A204.1 (cell line): ENCODE results near the gene TRPM5.

ENCODE experiments used
- FAIRE-seq: peaks from 2 replicates; lab custom pipeline; 2012; peaks lifted over from hg19 to GRCh38; lab: Jason Lieb, UNC

TRPM5 gene

DNA sequence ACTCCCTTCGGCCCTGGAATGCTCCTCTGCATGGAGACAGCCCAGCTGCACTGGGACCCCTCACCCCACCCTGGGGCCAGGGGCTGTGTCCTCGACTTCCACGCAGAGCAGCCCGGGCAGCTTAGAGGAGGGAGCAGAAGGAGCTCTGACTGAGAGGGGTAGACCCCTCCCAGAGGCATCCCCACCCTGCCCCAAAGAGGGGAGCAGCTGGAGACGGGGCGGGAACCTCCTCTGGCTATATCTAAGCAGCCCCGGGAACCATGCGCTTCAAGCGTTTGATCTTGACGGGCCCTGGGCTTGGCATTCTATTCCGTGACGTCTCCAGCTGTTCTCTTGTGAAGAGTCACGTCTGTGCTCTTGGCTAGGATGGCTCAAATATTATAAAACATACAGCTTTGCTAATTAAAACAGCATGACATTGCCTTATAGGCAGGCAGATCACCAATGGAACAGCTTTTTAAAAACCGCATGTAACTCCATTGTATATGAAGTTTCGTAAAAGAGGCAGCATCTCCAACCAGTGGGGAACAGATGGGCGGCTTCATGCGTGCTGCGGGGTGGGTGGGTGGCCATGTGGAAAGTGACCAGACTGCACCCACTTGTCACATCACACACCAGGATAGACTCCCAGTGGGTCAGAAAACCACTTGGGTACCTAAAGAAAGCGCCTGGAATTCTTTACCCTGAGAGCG is 8.2 kb upstream of the TRPM5 start:
- no peak for FAIRE-seq

GRCh38 chr11:2451916-2452315 is 7.6 kb upstream of the TRPM5 start:
- no peak for FAIRE-seq

- no peak for FAIRE-seq
Measured at GRCh38 chr11:2451336-2451735, 7.0 kb upstream of the TRPM5 start.

DNA sequence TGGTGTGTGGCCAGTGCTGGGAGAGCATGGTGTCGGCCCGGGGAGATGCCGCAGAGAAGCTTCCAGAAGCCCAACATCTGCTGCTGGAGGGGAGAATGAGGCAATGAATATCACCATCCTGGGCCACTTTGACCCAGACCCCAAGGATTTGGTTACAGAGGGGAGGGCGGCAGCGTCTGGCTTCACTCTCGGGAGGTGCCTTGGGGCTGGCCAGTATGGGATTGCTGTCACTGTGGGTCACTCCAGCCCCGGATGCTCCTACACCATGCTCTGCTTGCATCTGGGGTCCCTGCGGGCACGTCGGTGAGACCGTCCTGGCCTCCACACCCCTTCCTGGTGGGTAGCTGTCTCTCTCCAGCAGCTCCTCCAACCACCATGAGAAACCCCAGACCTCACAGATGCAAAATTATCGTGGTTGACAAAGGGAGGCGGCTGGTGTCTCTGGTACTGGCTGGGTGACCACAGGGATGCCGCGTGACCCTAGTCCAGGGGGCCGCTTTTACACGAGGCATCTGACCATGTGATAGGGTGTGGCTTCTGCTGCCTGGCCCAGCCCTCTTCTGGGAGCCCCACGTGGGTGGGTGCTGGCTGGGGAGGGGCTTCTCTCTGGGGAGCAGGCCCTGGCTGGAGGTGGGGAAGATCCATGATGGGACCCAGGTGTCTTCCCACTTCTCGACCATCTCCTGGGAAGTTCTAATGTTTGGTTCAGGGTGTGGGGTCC is 6.2 kb upstream of the TRPM5 start:
- no peak for FAIRE-seq

GRCh38 chr11:2449548-2450320 is 5.4 kb upstream of the TRPM5 start:
- FAIRE-seq, result no peak

DNA sequence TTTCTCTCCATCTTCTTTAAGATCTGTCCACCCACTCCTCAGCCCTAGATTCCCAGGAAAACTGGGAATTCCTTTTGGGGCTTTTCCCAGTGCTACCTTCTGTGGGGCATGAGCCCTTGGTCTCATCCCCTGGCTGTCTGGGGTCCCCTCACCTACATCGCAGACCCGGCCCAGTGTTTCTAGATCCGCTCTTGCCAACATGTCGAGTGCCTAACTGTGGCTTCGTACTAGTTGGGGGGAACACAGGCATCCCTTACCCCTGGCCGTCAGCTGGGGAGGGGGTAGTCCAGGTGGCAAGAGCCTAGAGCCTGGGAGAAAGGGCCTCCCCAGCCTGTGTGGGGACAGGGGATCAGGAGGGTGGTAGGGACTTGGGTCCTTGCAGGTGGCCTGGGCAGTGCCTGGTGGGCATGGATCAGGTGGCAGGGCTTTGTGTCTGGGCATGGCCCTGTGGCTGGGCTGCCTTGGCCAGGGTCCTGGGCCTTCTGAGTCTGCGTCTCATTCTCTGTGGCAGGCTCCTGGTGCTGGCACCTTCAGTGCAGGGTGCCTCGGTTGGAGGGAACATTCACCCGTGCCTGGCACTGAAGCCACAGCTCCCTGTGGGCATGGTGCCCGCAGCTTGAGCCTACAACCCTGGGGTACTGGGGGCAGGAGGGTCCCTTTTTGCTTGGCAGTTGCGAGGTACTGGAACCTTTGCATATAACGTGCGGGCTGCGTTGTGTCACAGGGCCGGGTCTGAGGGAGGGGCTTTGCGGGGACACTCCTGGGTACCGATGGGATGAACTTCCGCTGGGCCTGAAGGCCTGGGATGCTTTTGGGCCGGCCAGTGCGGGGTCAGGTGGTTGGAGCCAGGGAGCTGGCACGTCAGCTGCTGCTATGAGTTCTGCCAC is 4.6 kb upstream of the TRPM5 start:
- no peak for FAIRE-seq

GRCh38 chr11:2447951-2448650 is 3.8 kb upstream of the TRPM5 start:
- no peak for FAIRE-seq

- no peak for FAIRE-seq
Measured at GRCh38 chr11:2447253-2447950, 3.1 kb upstream of the TRPM5 start.

GRCh38 chr11:2446590-2447252 is 2.4 kb upstream of the TRPM5 start:
- no peak for FAIRE-seq

DNA sequence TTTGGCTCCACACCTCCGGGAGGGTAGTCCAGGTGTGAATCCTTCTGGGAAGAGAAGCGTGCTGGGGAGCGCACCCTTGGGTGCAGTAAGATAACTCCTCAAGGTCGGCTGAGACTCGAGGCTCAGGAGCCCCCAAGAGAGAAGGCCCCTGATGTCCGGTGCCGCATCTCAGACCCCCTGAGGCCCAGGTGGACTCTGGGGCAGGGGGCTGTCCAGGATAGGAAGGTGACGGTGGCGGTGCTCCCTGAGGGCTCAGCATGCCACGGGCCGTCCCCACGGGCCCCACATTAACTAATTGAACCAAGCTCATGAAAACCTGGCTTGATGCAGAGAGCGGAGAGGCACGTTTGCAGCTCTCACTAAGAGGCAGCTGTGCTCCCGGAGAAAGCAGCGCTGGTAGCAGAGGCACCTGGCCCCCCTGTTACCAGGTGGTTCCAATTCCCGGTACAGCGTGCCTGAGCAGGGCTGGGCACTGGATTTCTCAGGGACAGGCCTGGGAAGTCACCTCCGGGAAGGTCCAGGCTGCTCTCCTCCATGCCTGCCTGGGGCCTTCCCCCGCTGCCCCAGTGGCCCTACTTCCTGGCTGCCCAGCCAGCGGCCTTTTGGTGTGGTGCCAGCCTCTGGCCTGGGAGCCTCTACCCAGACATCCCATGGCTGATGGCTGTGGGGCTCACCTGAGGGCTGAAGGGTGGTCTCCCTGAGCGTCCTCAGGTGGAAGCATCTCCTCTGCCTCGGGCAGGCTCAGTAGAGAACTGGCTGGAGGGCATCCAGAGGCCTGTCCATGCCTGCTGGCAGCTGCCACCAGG is 1.6 kb upstream of the TRPM5 start:
- FAIRE-seq, result no peak

DNA sequence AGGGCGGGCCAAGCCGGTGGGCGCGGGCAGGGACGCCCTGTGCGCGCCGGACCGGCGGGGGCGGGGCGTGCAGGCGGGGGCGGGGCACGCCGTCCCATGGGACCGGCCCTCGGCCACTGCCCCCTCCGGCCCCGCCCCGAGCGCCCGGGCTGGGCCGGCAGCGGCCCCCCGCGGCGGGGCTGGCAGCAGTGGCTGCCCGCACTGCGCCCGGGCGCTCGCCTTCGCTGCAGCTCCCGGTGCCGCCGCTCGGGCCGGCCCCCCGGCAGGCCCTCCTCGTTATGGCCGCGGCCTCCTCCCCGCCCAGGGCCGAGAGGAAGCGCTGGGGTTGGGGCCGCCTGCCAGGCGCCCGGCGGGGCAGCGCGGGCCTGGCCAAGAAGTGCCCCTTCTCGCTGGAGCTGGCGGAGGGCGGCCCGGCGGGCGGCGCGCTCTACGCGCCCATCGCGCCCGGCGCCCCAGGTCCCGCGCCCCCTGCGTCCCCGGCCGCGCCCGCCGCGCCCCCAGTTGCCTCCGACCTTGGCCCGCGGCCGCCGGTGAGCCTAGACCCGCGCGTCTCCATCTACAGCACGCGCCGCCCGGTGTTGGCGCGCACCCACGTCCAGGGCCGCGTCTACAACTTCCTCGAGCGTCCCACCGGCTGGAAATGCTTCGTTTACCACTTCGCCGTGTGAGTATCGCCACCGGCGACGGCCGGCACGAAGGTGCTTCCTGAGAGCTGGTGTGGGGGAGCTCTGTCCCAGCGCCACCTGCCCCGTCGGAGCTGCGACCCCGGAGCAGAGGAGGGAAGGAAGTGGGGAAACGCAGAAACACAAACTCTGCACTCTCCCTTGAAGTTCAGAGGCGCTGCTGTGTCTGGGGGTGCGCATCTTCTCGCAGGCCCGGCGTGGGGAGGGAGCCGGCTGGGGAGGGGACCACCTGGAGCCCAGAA is 769 bp upstream of the TRPM5 start, which contains the start of gene KCNQ1:
KCNQ1 (plus strand) TSS at position 188 of the 925 bp plus-strand sequence; CDS start at position 279, 91 bp downstream.
- FAIRE-seq, result no peak

- FAIRE-seq, result no peak
Measured at GRCh38 chr11:2443406-2443805, 908 bp downstream of the TRPM5 start.

DNA sequence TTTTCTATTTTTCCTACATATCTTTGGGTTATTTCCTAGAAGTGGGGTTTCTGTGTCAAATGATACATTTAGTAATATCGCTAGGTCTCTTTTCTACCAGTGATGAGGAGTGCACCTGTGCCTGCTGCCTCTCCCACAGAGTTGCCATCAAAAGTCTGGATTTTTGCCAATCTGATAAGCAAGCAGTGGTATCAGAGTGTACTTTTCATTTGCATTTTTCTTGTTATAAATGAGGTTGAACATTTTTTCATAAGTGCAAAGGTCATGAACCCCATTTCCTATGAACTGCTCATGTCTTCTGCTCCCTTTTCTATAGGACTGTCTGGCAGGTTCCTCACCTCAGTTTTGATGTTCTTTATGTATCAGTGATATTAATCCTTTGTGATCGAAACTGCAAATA is 1.7 kb downstream of the TRPM5 start:
- FAIRE-seq, result no peak

DNA sequence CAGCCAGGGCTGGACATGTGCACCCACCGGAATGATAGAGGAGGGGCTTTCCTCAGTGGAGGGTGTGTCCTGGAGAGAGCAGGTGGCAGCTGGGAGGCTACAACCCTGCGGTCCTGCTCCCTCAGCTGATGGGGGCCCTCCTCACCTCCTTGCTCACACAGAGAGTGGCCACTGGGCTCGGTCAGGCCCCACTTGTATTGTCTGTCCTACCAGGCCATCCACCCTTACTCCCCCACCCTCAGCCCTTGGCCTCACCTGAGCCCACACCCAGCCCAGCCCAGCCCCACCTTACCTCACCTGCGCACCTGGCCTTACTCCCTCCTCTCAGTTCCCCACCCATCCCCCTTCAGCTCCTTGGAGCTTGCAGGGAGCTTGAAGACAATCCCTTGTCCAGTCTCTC is 3.1 kb downstream of the TRPM5 start:
- FAIRE-seq, result no peak

DNA sequence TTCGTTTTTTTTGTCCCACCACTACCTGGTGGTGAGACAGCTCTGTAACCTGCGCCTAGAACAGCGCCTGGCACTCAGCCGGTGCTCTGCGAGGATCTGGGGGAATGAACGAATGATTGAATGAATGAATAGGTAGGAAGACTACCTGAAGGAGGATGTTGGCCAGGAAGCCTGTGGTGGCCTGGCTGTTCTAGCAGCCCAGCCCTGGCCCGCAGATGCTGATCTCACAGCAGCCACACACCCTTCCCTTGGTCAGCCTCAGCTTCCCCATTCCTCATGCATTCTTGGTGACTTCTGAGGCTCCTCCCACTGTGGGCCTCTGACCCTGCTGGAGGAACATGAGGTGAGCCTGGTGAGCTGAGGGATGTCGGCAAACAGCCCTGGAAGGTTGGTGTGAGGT is 3.7 kb downstream of the TRPM5 start:
- no peak for FAIRE-seq

GRCh38 chr11:2439820-2440219 is 4.5 kb downstream of the TRPM5 start:
- FAIRE-seq, result no peak

- no peak for FAIRE-seq
Measured at GRCh38 chr11:2437516-2437915, 6.8 kb downstream of the TRPM5 start.

- FAIRE-seq, result no peak
Measured at GRCh38 chr11:2436521-2437031, 7.7 kb downstream of the TRPM5 start.
